Amniotic epithelial cell (primary cell): Measurements from ENCODE around the gene CIART.
"Not testable (repeated sequence)": the region's sequence is repeated elsewhere in the genome, so short reads cannot be mapped to it uniquely, and the experiment has no call there.

Experiments
- DNase-seq: peaks from one replicate; pipeline ENCODE4 v3.0.0-alpha.2; 2010; ENCODE audit warnings: low read depth

CIART gene

GRCh38 chr1:150281758-150282557, at the start of gene CIART:
CIART (plus strand) TSS chr1:150282554; CDS start chr1:150283268, 714 bp downstream.
- peak; percentile 99 for DNase-seq

DNA sequence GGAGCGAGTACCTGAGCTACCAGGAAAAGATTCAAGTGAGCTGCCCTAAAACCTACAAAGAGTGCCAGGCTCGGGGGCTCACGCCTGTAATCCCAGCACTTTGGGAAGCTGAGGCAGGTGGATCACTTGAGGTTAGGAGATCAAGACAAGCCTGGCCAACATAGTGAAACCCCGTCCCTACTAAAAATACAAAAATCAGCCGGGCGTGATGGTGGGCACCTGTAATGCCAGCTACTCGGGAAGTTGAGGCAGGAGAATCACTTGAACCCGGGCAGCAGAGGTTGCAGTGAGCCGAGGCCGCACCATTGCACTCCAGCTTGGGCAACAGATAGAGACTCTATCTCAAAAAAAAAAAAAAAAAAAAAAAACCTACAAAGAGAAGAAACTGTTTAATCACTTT, 49.4 kb upstream of the CIART start:
- DNase-seq, result not testable (repeated sequence)

DNA sequence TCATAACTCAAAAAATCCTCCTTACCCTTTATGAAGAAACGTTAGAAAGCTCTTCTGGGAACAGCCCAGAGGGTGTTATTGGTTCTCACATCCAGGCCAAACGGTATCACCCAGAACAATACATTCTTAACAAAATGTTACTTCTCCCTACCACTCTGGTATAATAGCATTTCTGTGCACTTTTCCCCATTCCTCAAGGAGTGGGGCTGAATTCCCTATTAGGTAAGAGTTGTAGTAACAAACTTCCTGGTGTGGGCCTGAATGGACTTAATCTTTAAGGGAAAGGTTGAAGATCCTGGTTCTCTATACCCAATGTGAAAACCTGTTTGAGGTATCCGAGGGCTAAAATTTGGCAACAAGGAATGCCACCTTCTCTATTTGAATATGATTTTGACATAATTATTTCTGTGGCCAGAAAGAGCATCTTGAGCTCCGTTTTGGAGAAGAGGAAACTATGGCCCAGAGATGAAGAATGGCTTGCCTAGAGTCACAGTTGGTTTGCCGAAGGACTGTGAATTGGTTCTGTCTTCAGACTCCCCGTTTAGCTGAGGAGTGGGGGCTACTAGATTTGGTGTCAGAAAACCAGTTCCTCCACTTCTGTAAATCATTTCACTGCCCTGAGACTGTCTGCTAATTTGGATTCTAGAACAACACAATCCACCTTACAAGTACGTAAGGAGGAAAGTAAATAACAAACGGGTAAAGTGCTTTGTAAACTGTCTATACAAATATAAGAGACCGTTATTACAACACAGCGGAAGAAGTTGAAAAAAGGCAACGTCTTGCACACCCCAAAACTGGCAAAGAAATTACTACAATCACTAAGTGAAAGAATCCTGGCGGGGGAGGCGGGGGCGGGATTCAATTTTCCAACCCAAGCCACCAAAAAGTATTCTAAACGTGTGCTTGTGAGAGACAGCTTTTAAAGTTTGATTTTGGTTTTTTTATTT, 48.7 kb upstream of the CIART start:
- peak; percentile 29 for DNase-seq

DNA sequence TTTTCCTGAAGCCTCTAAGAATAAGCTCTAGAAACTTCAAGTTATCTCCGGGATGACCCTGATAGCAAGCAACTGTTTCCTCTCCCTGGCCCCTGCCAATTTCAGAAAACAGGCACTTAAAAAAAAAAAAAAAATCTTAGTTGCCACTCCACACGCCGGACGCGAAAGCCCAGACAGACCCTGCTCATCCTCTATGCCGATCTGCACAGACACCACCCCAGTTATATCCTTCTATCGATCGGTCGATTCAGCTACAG, 48.1 kb upstream of the CIART start:
- peak; percentile 31 for DNase-seq

DNA sequence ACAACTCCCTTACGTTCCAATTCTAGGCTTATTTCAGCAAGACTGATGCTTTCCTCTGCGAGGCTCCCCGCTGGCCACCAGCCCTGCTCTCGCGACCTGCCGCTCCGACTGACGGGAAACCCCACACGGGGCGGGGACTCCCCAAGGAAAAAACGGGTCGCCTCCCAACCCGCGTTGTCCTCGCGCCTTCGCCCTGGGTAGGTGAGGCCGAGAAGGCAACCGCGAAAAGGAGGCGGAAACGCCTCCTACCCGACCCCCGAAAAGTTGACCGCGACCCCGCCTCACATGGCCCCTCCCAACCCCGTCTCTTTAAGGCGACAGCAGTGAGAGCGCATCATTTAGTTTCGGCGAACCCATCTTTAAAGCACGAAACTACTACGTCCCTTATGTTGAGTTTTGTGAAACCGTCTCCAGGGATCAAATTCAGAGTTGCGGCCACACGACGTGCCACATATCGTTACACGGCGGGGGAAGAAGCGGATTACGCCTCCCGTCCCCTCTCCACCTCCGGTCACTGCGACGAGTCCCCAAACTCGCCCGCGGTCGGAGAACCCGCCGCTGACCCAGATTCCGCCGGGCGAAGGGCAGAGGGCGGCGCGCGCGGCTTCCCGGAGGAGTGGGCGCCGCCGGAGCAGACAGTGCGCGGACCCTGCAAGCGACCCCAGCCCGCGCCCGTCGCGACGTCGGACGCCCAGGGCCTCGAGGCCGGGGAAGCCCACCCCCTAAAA, 47.6 kb upstream of the CIART start:
- peak; percentile 30 for DNase-seq

- DNase-seq, result no peak
Observed at GRCh38 chr1:150235294-150235851, 47.0 kb upstream of the CIART start.

GRCh38 chr1:150235852-150236613, 46.3 kb upstream of the CIART start, which contains the start of gene ANP32E:
ANP32E (minus strand) TSS chr1:150236112; CDS start chr1:150235786, 326 bp downstream.
- DNase-seq, result peak; percentile 100

GRCh38 chr1:150236614-150237100, 45.7 kb upstream of the CIART start:
- DNase-seq, result no peak

GRCh38 chr1:150237176-150237575, 45.2 kb upstream of the CIART start:
- DNase-seq, result not testable (repeated sequence)

- DNase-seq, result no peak
Observed at GRCh38 chr1:150237746-150238145, 44.6 kb upstream of the CIART start.

DNA sequence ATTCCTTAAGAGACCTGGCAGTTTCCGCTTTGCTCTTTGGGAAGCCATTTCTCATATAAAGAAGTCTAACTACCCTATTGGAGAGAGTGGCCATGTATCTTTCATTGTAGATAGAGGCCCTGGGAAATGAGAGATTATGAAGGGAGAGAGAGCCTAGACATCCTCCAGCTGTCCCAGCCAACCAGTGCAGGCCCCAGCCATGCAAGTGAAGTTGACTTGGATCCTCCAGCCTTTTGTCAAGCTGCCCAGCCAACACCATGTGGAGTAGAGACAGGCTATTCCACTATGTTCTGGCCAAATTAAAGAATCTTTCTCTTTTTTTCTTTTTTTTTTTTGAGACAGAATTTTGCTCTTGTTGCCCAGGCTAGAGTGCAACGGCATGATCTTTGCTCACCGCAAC, 39.4 kb upstream of the CIART start:
- no peak for DNase-seq

GRCh38 chr1:150249936-150250335, 32.4 kb upstream of the CIART start:
- no peak for DNase-seq

DNA sequence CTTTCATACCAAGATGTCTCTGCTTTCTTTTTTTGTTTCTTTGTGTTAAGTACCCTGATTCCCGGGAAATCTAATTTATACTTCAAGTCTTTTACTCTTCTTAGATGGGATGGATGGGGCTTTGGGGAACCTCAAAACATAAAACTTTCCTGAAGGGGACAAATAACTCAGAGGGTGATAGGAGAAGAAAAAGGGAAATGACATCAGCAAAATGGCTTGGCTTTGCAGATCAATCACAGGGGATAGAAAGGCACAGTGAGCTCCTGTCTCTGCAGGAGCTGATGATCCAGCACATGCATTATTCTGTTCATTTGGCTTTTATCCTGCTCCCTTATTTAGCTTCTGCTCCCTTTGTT, 26.2 kb upstream of the CIART start:
- DNase-seq, result no peak

GRCh38 chr1:150256554-150257341, 25.6 kb upstream of the CIART start:
- DNase-seq, result peak; percentile 22

DNA sequence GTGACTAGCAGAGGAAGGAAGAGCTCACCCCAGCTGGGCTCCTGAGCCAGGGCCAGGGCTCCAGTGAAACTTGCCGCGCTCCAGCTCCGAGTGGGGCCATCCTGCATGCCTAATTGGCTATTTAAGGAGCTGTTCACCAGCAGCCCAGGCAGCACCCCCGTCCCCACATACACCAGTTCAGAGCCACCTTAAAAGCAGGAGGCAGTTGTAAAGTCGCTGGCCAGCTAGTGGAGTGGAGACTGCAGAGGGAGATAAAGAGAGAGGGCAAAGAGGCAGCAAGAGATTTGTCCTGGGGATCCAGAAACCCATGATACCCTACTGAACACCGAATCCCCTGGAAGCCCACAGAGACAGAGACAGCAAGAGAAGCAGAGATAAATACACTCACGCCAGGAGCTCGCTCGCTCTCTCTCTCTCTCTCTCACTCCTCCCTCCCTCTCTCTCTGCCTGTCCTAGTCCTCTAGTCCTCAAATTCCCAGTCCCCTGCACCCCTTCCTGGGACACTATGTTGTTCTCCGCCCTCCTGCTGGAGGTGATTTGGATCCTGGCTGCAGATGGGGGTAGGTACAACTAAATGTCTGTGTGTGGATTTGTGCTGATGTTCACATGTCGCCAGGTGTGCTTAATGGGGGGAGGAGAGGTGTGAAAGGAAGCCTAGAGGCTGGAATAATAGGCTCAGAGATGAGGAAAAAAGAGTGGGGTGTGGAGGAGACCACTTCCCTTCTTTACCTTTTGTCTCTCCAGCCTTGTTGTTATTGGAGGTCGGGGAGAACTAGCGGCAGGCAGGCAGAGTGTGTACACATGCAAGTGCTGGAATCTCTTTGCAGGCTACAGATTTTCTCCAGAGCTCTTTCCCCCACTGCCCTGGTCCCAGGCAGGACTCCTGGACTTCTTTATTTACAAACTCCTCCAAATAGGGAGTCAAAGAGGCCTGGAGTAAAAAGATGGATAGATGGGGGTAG, 24.4 kb upstream of the CIART start, which contains the start of gene CA14:
CA14 (plus strand) TSS at position 151 of the 962 bp plus-strand sequence; CDS start at position 506, 355 bp downstream.
- no peak for DNase-seq

- DNase-seq, result no peak
Observed at GRCh38 chr1:150259217-150259616, 23.1 kb upstream of the CIART start.

GRCh38 chr1:150259758-150260669, 22.3 kb upstream of the CIART start:
- DNase-seq, result peak; percentile 23

- DNase-seq, result no peak
Observed at GRCh38 chr1:150261367-150261766, 21.0 kb upstream of the CIART start.
